NB4 (cell line): ENCODE measurements around the gene ZNF786.

Source experiments
- DNase-seq: peaks from one replicate; pipeline ENCODE4 v3.0.0; 2010; ENCODE audit warnings: low read depth
- H3K4me3 ChIP-seq: one replicate; pipeline ENCODE4 v1.5.1; 2011; ENCODE audit warnings: mild to moderate bottlenecking, low read depth, low read length, moderate library complexity
- CTCF ChIP-seq: IDR thresholded peaks from one replicate; pipeline ENCODE4 v1.5.1; 2012; ENCODE audit warnings: low read depth, low read length
- MAX ChIP-seq: IDR thresholded peaks from 2 replicates; pipeline ENCODE4 v1.6.1; 2011; ENCODE audit warnings: low read depth, low read length
- MYC ChIP-seq: IDR thresholded peaks from 2 replicates; pipeline ENCODE4 v1.6.1; 2011; ENCODE audit warnings: low read depth, low read length
- POLR2A ChIP-seq: IDR thresholded peaks from 2 replicates; pipeline ENCODE4 v1.6.1; 2011; ENCODE audit warnings: mild to moderate bottlenecking; ENCODE audit not compliant: insufficient read length; ENCODE audit errors: extremely low read depth

Gene ZNF786

DNA sequence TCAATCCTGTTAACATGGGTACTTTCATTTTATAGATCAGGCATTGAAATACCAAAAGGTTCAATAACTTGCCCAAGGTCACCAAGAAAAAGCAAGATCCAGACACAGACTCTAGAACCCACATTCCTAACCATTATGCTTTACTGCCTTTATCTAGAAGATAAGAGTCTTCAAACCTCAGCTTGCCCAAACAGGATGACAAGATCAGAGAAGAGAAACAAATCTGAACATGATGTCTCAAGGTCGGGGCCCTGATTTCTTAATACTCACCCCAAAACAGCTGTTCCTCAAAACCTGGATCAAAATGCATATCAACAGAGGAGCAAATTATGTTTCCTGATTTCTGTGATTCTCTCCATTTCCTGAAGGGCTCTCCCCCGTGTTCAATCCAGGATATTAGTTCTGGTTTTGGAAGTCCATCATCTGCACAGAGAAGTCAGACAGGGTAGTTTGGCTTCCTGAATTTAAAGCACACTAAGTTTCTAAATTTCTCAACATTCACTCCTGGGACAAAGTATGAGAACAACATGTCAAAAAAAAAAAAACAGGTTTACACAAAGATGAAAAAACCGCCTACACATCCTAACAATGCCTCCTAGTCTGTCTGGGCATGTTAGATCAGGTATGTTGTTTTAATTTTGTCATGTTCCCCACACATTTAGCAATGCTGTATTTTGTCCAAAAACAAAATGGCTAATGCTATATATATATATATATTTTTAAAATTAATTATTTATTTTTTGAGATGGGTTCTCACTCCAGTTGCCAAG is 16.2 kb downstream of the ZNF786 start:
- no peak for TF ChIP-seq MYC
- no peak for TF ChIP-seq CTCF
- no peak for TF ChIP-seq POLR2A
- no peak for TF ChIP-seq MAX
- no peak for DNase-seq
- H3K4me3 ChIP-seq: no peak overlapping the region

DNA sequence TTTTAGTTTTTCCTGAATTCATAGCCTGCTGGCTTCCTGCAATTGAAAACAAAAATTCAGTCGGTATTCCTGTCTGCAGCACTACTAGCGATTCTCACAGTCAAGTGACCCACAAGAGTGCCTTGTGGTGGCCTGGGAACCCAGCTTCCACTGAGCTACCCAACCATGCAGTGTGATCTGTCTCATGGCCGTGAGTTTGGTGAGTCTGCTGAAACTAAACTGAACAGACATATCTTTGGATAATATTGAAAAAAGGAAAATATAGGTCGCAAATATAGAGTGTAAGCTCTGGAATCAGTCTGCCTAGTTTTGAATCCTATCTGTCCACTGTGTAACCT is 18.1 kb downstream of the ZNF786 start:
- H3K4me3 ChIP-seq: peak overlapping the region; percentile 60
- no peak for DNase-seq
- TF ChIP-seq CTCF: no peak
- TF ChIP-seq MAX: no peak
- no peak for TF ChIP-seq MYC
- no peak for TF ChIP-seq POLR2A

DNA sequence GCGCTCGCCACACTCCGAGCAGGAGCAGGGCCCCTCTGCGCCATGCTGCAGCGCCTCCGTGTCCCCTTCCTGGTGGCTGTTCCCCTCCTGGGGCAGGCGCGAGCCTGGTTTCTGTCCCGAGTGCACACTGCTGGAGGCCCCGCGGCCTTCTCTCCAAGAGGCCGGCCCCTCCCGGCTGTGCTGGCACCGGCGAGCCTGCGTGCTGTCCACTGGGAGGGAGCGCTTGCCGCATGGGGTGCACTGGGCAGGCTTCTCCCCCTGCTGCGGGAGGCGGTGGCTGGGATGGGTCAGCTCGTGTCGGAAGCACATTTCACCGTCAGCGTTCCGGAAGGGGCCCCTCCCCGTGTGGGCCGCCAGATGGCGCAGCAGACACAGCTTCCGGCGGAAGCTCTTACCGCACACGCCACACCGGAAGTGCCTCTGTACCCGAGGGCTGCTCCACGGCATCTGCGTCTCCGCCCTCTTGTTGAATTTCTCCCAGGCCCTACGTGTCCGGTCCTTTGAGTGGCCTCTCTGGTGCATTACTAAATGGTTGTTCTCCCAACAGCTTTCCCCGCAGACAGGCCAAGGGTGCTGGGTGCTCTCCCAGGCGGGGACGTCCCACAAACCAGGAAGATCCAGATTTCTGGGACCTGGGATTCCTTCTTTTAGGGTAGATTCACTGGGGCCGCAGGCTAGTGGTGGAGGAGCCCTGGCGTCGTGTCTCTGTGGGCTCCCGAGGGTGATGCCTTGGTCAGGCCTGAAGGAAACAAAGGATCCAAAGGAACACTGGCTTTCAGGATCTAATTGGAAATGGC is 18.7 kb downstream of the ZNF786 start:
- DNase-seq: peak; percentile 94
- H3K4me3 ChIP-seq: peak overlapping the region; percentile 60
- TF ChIP-seq MAX: peak; percentile 90
- peak; percentile 98 for TF ChIP-seq MYC
- peak; percentile 50 for TF ChIP-seq CTCF
- TF ChIP-seq POLR2A: peak; percentile 63

- peak; percentile 95 for DNase-seq
- TF ChIP-seq POLR2A (peak; percentile 67), CTCF (no peak), MAX (peak; percentile 91), MYC (peak; percentile 96)
- H3K4me3 ChIP-seq: peak overlapping the region; percentile 60
These were observed 19.3 kb downstream of the ZNF786 start for GRCh38 chr7:149071182-149071635.

- H3K4me3 ChIP-seq: peak overlapping the region; percentile 60
- peak; percentile 56 for DNase-seq
- TF ChIP-seq CTCF: no peak
- no peak; the same call in 1 of the 2 replicates for TF ChIP-seq MYC
- TF ChIP-seq POLR2A: no peak
- TF ChIP-seq MAX: no peak
These were observed 20.0 kb downstream of the ZNF786 start for GRCh38 chr7:149070372-149071125.
